Measurements from ENCODE around the gene PDCD7.

Gene PDCD7

GRCh38 chr15:65091946-65092770 lies 41.5 kb downstream of the PDCD7 start:
- peaks cover 4% of the 10 kb centered on the region; the same call in 1 of the 2 replicates for H3K4me1 ChIP-seq (ENCODE audit: insufficient read depth, low read length)
- H3K9ac ChIP-seq (ENCODE audit: low read depth, low read length), result no peak overlapping the region
- H3K36me3 ChIP-seq (ENCODE audit: insufficient read depth, low read length), result no peaks in the 10 kb centered on the region
- H3K9me3 ChIP-seq (ENCODE audit: control insufficient read depth, insufficient read depth, low read length), result no peaks in the 10 kb centered on the region

- Histone ChIP-seq H3K4me1 (ENCODE audit: insufficient read depth, low read length) (peaks cover 4% of the 10 kb centered on the region), H3K9me3 (ENCODE audit: control insufficient read depth, insufficient read depth, low read length) (no peaks in the 10 kb centered on the region), H3K36me3 (ENCODE audit: insufficient read depth, low read length) (no peaks in the 10 kb centered on the region), H3K9ac (ENCODE audit: low read depth, low read length) (no peak overlapping the region)
Observed at GRCh38 chr15:65089206-65089824, 44.3 kb downstream of the PDCD7 start.

GRCh38 chr15:65088643-65089021 lies 45.0 kb downstream of the PDCD7 start:
- Histone ChIP-seq H3K4me1 (ENCODE audit: insufficient read depth, low read length) (peaks cover 10% of the 10 kb centered on the region), H3K9me3 (ENCODE audit: control insufficient read depth, insufficient read depth, low read length) (no peaks in the 10 kb centered on the region), H3K36me3 (ENCODE audit: insufficient read depth, low read length) (no peaks in the 10 kb centered on the region), H3K9ac (ENCODE audit: low read depth, low read length) (no peak overlapping the region)

GRCh38 chr15:65087873-65088642 lies 45.5 kb downstream of the PDCD7 start:
- Histone ChIP-seq H3K9me3 (ENCODE audit: control insufficient read depth, insufficient read depth, low read length) (no peaks in the 10 kb centered on the region), H3K4me1 (ENCODE audit: insufficient read depth, low read length) (peaks cover 14% of the 10 kb centered on the region), H3K9ac (ENCODE audit: low read depth, low read length) (no peak overlapping the region), H3K36me3 (ENCODE audit: insufficient read depth, low read length) (no peaks in the 10 kb centered on the region)

GRCh38 chr15:65087411-65087810 lies 46.2 kb downstream of the PDCD7 start:
- H3K9ac ChIP-seq (ENCODE audit: low read depth, low read length), result no peak overlapping the region
- H3K36me3 ChIP-seq (ENCODE audit: insufficient read depth, low read length), result no peaks in the 10 kb centered on the region
- peaks cover 21% of the 10 kb centered on the region for H3K4me1 ChIP-seq (ENCODE audit: insufficient read depth, low read length)
- no peaks in the 10 kb centered on the region for H3K9me3 ChIP-seq (ENCODE audit: control insufficient read depth, insufficient read depth, low read length)

GRCh38 chr15:65086680-65087111 lies 46.9 kb downstream of the PDCD7 start:
- Histone ChIP-seq H3K9me3 (ENCODE audit: control insufficient read depth, insufficient read depth, low read length) (no peaks in the 10 kb centered on the region), H3K4me1 (ENCODE audit: insufficient read depth, low read length) (peaks cover 27% of the 10 kb centered on the region), H3K9ac (ENCODE audit: low read depth, low read length) (no peak overlapping the region), H3K36me3 (ENCODE audit: insufficient read depth, low read length) (no peaks in the 10 kb centered on the region)

GRCh38 chr15:65085990-65086679 lies 47.5 kb downstream of the PDCD7 start:
- Histone ChIP-seq H3K9ac (ENCODE audit: low read depth, low read length) (no peak overlapping the region), H3K4me1 (ENCODE audit: insufficient read depth, low read length) (peaks cover 32% of the 10 kb centered on the region), H3K36me3 (ENCODE audit: insufficient read depth, low read length) (no peaks in the 10 kb centered on the region), H3K9me3 (ENCODE audit: control insufficient read depth, insufficient read depth, low read length) (no peaks in the 10 kb centered on the region)

GRCh38 chr15:65085207-65085753 lies 48.3 kb downstream of the PDCD7 start:
- Histone ChIP-seq H3K36me3 (ENCODE audit: insufficient read depth, low read length) (no peaks in the 10 kb centered on the region), H3K4me1 (ENCODE audit: insufficient read depth, low read length) (peaks cover 34% of the 10 kb centered on the region), H3K9me3 (ENCODE audit: control insufficient read depth, insufficient read depth, low read length) (no peaks in the 10 kb centered on the region), H3K9ac (ENCODE audit: low read depth, low read length) (no peak overlapping the region)

GRCh38 chr15:65084500-65085206 lies 49.0 kb downstream of the PDCD7 start:
- Histone ChIP-seq H3K9me3 (ENCODE audit: control insufficient read depth, insufficient read depth, low read length) (no peaks in the 10 kb centered on the region), H3K9ac (ENCODE audit: low read depth, low read length) (no peak overlapping the region), H3K36me3 (ENCODE audit: insufficient read depth, low read length) (no peaks in the 10 kb centered on the region), H3K4me1 (ENCODE audit: insufficient read depth, low read length) (peaks cover 34% of the 10 kb centered on the region)

DNA sequence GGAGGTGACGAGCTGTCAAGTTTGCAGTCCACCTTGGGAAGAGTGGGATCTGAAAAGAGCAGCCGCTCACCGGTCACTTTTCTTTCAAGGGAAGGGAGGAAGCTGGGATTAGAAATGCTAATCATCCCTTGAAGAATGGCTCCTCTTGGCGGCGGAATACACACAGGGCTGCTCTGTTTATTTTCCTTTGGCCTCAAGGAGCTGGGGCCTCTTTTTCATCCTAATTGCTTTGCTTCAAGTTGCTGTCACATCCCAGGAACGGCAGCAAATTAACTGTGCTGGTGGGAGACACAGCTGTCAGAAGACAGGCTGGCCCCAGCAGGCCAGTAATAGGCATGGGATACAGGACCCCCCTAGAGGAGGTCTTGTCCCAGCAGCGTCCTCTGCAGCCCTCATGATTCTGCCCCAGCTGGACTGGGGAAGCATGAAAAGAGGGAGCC lies 50.3 kb downstream of the PDCD7 start:
- H3K36me3 ChIP-seq (ENCODE audit: insufficient read depth, low read length), result no peaks in the 10 kb centered on the region
- no peak overlapping the region for H3K9ac ChIP-seq (ENCODE audit: low read depth, low read length)
- H3K9me3 ChIP-seq (ENCODE audit: control insufficient read depth, insufficient read depth, low read length), result no peaks in the 10 kb centered on the region
- H3K4me1 ChIP-seq (ENCODE audit: insufficient read depth, low read length), result peaks cover 40% of the 10 kb centered on the region

- Histone ChIP-seq H3K9me3 (ENCODE audit: control insufficient read depth, insufficient read depth, low read length) (no peaks in the 10 kb centered on the region), H3K36me3 (ENCODE audit: insufficient read depth, low read length) (no peaks in the 10 kb centered on the region), H3K4me1 (ENCODE audit: insufficient read depth, low read length) (peaks cover 40% of the 10 kb centered on the region), H3K9ac (ENCODE audit: low read depth, low read length) (no peak overlapping the region)
Observed at GRCh38 chr15:65082303-65082953, 51.2 kb downstream of the PDCD7 start.

DNA sequence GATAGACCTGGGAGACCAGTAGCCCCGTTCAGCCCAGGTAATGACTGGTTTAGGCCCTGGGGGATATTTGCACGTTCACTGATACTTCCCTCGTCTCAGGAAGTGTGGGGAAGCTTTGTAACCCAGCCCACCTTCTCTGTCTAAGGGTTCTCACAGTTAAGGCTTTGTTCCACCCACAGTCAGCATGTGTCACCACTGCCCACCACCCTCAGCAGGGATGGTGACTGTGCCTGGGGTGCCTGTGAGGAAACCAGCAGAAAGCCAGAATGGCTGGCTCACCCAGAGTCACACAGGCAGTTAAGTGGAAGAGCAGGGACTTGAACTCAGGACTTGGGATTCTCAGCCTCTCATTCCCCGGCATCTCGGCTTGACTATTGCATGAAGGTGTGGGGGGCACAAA lies 51.9 kb downstream of the PDCD7 start:
- no peaks in the 10 kb centered on the region for H3K36me3 ChIP-seq (ENCODE audit: insufficient read depth, low read length)
- H3K9me3 ChIP-seq (ENCODE audit: control insufficient read depth, insufficient read depth, low read length), result no peaks in the 10 kb centered on the region
- H3K9ac ChIP-seq (ENCODE audit: low read depth, low read length), result no peak overlapping the region
- H3K4me1 ChIP-seq (ENCODE audit: insufficient read depth, low read length), result peaks cover 40% of the 10 kb centered on the region

- peaks cover 40% of the 10 kb centered on the region for H3K4me1 ChIP-seq (ENCODE audit: insufficient read depth, low read length)
- no peaks in the 10 kb centered on the region for H3K9me3 ChIP-seq (ENCODE audit: control insufficient read depth, insufficient read depth, low read length)
- no peaks in the 10 kb centered on the region for H3K36me3 ChIP-seq (ENCODE audit: insufficient read depth, low read length)
- no peak overlapping the region for H3K9ac ChIP-seq (ENCODE audit: low read depth, low read length)
Observed at GRCh38 chr15:65081270-65081669, 52.3 kb downstream of the PDCD7 start.

Data from ES-I3 (cell line).